ENCODE measurements around the gene ATP8B1. TPM values are rescaled to one million over a fixed set of nuclear protein-coding genes. Genes with fewer than 3 reads are reported as not detected.
"Not testable (repeated sequence)": the region's sequence is repeated elsewhere in the genome, so short reads cannot be mapped to it uniquely, and the experiment has no call there.

ATP8B1 gene
- total and polyA plus RNA-seq, 11 donors: 3.0 to 12.8 (median 6.2) TPM

- ATAC-seq (peak in 3 of 4 donors; percentile 35 to 55 (median 41)), DNase-seq (no peak)
- Histone ChIP-seq H3K4me3 (peak overlapping the region in 1 of 12 donors; percentile 0), H3K9me3 (peaks cover 0 to 10% (median 1%) of the 10 kb centered on the region in 12 donors), H3K27me3 (no peaks in the 10 kb centered on the region), H3K4me1 (peaks cover 0 to 27% (median 7%) of the 10 kb centered on the region in 12 donors), H3K27ac (peak overlapping the region in 6 of 12 donors; percentile 3 to 65 (median 20)), H3K36me3 (no peaks in the 10 kb centered on the region)
- 78 to 80% (median 79%) methylated on average over 7 of the region's 7 CpGs for WGBS, 4 donors
- intact Hi-C loops (cut with DNase I): loop anchor here in 1 of 10 donors (10.0 kb wide), 1 partner anchor 57 kb away; no protein-coding TSS in a partner anchor
- TF ChIP-seq POLR2A (IDR thresholded peaks at IDR 0.05): no peak
- TF ChIP-seq CTCF (IDR thresholded peaks at IDR 0.05): no peak
Measured at GRCh38 chr18:57738078-57738477, 65.0 kb downstream of the ATP8B1 start.

- WGBS, 4 donors: 57 to 64% (median 59%) methylated on average over 8 of the region's 8 CpGs
- H3K27me3 ChIP-seq: no peaks in the 10 kb centered on the region
- no peaks in the 10 kb centered on the region for H3K36me3 ChIP-seq
- H3K4me1 ChIP-seq: peaks cover 0 to 22% (median 4%) of the 10 kb centered on the region in 12 donors
- DNase-seq: peak; percentile 50 to 83 (median 68)
- ATAC-seq: peak; percentile 78 to 98 (median 93)
- peaks cover 0 to 10% (median 1%) of the 10 kb centered on the region in 12 donors for H3K9me3 ChIP-seq
- no peak for TF ChIP-seq CTCF (IDR thresholded peaks at IDR 0.05)
- no peak for TF ChIP-seq POLR2A (IDR thresholded peaks at IDR 0.05)
- peak overlapping the region in 1 of 12 donors; percentile 0 for H3K4me3 ChIP-seq
- peak overlapping the region in 8 of 12 donors; percentile 5 to 67 (median 20) for H3K27ac ChIP-seq
- intact Hi-C loops (cut with DNase I): loop anchor here in 1 of 10 donors (10.0 kb wide), 1 partner anchor 57 kb away; no protein-coding TSS in a partner anchor
Measured at GRCh38 chr18:57737400-57738060, 65.6 kb downstream of the ATP8B1 start.

- not testable (repeated sequence) for H3K4me3 ChIP-seq, H3K9me3 ChIP-seq, ATAC-seq, H3K27ac ChIP-seq, H3K27me3 ChIP-seq, DNase-seq
- intact Hi-C loops (cut with DNase I): loop anchor here in 1 of 10 donors (10.0 kb wide), 1 partner anchor 60 kb away; no protein-coding TSS in a partner anchor
- Histone ChIP-seq H3K4me1 (peaks cover 0 to 22% (median 4%) of the 10 kb centered on the region in 12 donors), H3K36me3 (peaks cover 0 to 17% (median 6%) of the 10 kb centered on the region in 9 donors)
- WGBS, 4 donors: 95 to 98% (median 97%) methylated on average over 18 of the region's 18 CpGs
Measured at GRCh38 chr18:57735042-57735441, 68.1 kb downstream of the ATP8B1 start.

GRCh38 chr18:57733861-57734260, 69.3 kb downstream of the ATP8B1 start:
- H3K4me1 ChIP-seq: peaks cover 0 to 25% (median 4%) of the 10 kb centered on the region in 12 donors
- H3K9me3 ChIP-seq: no peaks in the 10 kb centered on the region
- H3K36me3 ChIP-seq: peaks cover 0 to 20% (median 6%) of the 10 kb centered on the region in 9 donors
- H3K4me3 ChIP-seq: no peak overlapping the region
- DNase-seq (no peak), ATAC-seq (no peak)
- 95 to 98% (median 96%) methylated on average over 3 of the region's 3 CpGs for WGBS, 4 donors
- TF ChIP-seq POLR2A (IDR thresholded peaks at IDR 0.05) (no peak), CTCF (IDR thresholded peaks at IDR 0.05) (no peak)
- intact Hi-C loops (cut with DNase I): loop anchor here in 1 of 10 donors (10.0 kb wide), 1 partner anchor 61 kb away; no protein-coding TSS in a partner anchor
- H3K27ac ChIP-seq: no peak overlapping the region
- H3K27me3 ChIP-seq: no peaks in the 10 kb centered on the region
